PFSK-1 (cell line): Measurements from ENCODE around the gene SHC4.

Source experiments
- POLR2AphosphoS5 ChIP-seq: IDR thresholded peaks from 2 replicates; pipeline ENCODE4 v1.6.1; 2012; ENCODE audit warnings: low read depth, mild to moderate bottlenecking, control low read depth, low read length, moderate library complexity
- REST ChIP-seq, 2 experiments: IDR thresholded peaks; 2 replicates each; pipeline versions ENCODE4 v1.6.1 to v1.8.0; 2011 to 2012; ENCODE audit warnings: low read depth in 2 of 2, low read length in 2 of 2, control low read depth in 1 of 2, inconsistent platforms in 1 of 2, mild to moderate bottlenecking in 1 of 2, moderate library complexity in 1 of 2; ENCODE audit not compliant: insufficient read depth in 1 of 2

- TF ChIP-seq POLR2AphosphoS5, result no peak
- no peak for TF ChIP-seq REST (IDR thresholded peaks at IDR 0.05; ENCODE audit: insufficient read depth in 1 of 2, low read depth in 2 of 2, low read length in 2 of 2)
Measured at GRCh38 chr15:48781481-48782081, 182.1 kb downstream of the SHC4 start.
